GM18511 (cell line): Measurements from ENCODE around the gene PRR33.

ENCODE experiments used
- ATAC-seq: cut with Tn5 transposase; IDR thresholded peaks from one replicate; pipeline ENCODE4 v1.9.1; 2021; ENCODE audit warnings: mild to moderate bottlenecking, moderate library complexity; ENCODE audit not compliant: unreplicated experiment

The PRR33 gene

DNA sequence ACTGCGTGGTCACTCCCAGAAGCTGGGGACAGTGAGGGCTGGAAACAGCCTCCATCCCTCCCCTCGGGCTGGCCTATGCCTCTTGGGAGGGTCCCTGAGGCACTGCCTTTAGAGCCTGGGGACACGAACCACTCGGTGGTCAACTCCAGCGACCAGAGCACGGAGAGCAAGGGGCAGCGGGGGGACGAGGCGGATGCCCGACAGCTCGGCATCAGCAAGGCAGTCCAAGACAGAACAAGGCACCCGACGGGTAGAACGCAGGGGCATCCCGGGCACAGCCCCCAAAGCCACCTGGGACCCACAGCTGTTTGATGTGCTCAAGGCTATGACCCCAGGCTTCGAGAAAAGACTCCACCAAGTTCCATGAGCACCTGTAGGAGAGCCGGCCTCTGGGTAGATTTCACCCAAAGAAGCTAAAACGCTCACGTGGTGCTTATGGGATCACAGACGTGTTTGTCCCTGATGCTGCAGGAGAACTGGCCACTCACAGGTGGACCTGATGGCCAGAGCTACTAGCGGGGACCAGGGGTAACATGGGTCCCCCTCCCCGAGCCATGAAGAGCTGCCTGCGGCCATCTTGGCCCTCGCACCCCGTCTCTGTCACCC lies 39.3 kb downstream of the PRR33 start:
- ATAC-seq, result no peak

DNA sequence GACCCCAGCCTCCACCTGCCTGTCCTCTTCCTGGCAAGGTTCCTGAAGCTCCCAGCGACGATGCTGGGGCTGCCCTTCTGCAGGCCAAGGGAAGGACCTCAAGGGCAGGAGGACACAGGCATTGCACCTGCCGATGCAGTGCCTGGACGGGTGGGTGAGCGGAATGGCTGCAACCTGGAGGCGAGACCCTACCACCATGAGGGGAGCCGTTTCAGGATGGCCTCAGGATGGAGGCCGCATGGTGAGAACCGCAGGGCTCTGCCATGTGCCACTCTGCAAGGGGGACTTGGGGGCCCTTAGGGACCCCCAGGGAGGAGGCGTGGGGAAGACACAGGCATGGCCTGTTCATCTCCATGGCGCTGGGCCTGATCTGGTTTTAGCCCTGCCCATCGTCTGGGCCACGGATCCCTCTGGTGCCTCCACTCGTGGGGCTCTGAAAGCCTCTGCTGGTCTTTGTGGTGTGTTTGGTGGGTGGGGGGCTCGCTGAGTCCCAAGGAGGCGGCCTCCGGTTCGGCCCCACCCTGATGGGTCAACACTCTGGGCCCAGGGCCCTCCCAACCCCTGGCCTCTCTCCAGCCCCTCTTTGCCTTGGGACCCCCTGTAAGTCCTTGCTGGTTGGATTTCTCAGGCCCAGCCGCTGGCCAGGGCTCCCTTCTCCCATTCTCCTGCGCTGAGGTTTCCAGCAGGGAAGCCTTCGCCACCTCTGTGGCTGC lies 40.1 kb downstream of the PRR33 start:
- no peak for ATAC-seq

DNA sequence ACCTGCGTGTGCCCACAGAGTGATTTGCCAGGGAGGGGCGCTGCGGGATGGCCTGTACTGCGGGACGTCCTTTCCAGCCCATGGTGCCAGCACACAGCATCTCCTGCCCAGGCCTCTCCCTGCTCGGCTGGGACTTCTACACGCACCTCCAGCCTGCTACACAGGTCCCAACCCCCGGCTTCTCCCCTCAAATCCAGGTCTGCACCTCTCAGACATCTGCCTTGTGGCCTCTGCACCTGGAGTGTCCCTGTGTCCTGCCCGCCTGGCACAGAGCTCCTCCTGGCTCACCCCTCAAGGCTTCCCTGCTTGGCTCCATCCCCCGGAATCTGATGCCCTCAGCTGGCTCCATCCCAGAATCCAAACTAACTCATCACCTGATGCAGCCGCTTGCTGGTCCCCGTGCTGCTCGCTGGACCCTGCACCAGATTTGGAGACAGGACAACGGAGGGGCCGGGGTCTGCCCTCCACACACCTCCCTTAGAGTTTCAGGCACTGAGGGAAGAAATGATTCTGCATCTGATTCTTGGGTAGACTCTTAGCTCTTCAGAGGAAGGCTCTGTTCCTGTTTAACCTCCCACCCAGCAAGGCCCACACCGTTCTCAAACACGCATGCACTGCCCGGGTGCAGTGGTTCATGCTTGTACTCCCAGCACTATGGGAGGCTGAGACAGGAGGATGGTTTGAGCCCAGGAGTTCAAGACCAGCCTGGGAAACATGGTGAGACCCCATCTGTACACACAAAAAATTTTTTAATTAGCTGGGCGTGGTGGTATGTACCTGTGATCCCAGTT lies 42.9 kb downstream of the PRR33 start:
- ATAC-seq, result no peak

DNA sequence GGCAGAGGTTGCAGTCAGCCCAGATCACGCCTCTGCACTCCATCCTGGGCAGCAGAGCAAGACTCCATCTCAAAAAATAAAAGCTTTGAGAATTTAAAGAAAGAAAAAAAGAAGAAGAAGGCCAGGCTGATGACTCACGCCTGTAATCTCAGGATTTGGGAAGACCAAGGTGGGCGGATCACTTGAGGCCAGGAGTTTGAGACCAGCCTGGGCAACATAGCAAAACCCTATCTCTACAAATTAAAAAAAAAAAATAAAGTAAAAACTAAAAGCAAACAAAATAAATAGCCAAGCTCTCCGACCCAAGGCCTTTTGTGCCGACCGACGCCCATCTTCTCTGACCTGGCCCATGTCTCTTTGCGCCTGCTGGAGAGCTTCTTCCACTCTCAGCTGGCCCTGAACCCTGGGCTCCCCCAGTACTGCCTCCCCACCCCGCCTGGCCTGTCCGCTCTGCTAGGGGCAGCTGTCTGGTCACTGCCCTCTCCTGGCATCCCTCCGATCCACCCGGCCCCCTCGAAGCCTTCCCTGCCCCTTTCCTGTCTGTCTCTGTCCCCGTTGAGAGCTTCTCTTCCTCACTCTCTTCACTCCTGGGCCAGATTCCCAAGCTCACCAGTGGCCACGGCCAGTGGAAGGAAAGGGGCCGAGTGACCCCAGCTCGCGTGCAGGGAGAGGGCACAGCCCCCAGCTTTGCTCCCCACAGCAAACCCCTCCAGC lies 43.6 kb downstream of the PRR33 start:
- no peak for ATAC-seq

DNA sequence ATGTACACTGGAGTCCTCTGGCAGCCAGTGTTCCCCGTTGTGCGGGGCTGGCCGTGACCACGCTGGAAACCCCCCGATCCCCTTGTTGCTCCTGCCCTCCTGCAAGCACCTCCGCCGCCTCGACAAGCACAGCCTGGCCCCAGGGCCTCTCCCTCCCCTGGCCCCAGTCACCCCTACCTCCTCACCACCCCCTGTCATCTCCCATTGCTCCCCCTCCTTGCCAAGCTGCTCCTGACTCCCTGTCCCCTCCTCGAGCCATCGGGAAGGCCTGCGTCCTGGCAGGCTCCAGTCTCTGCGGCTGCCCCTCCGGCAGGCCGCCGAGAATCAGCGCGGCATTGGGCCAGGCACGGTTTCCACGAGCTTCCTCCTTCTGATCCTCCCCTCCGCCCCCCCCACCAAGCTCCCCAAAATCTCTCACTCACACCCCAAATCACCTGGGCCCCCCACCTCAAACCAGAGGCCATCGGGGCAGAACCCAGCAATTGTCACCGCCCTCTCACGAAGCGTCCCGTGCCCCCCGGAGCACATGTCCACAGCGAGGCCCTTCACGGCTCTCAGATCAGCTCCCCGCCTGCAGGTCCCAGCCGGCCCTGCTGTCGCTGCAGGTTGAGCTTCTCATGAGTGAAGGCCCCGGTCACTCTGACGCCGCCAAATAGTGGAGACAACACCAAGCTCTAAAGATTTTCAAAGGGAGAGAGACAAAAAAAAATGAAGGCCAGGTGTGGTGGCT lies 44.5 kb downstream of the PRR33 start:
- no peak for ATAC-seq

DNA sequence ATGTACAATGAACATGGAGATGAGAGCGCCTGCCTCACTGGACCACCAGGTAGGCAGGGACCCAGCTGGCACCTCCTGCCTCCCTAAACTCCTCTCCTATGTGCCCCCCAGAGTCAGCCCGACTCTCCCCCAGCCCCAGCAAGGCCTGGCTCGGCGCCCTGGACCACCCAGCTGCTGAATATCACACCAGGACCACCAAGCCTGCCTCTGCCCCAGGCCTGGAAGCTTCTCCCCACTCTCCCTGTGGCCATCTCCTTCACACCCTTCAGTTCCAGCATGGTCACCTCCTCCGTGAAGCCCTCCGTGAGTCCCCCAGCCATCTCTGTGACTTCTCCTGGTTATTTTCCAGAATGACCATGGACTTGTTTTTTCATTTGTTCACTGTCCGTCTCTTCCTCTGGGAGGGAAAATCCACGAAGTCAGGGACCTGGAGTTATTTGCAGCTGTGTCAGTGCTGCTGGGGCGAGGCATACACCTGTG lies 45.2 kb downstream of the PRR33 start:
- no peak for ATAC-seq

DNA sequence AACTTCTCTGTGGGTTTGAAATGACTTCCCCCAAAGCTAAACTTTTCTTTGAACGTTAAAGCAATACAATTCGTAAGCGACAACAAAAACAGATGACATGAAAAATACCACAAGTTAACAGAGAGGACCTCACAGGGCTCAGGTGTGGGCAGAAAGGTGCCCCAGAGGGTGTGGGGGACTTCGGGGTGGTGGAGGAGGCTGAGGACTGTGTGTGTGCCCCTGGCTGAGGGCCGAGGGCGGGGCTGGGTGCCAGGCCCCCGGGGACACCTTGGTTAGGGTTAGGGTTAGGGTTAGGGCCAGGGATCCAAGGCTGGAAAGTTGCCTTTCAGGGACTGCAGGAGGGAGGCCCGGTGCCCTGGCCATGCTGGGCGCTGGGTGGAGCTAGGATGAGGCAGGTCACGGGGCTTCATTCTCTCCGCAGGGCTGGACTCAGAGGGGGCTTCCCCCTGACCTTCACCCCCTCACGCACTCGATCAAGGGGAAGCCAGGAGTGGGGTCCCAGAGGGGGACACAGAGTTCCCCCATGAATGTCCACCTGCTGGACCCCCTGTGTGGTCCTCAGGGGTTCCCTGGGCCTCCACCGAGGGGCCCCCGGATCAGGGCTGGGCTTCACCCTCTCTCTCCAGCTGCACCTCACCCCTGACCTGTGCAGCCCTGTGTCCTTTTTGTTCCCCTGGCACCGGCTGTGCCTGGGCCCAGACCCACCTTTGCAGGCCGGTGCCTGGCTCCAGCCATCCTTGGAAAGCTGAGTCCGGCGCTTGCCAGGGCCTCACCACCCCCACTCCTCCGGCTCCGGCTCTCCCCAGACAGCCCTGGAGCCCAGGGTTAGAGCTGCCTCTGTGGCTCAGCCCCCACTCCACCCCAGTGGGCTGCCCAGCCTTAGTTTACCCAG lies 45.9 kb downstream of the PRR33 start:
- no peak for ATAC-seq

DNA sequence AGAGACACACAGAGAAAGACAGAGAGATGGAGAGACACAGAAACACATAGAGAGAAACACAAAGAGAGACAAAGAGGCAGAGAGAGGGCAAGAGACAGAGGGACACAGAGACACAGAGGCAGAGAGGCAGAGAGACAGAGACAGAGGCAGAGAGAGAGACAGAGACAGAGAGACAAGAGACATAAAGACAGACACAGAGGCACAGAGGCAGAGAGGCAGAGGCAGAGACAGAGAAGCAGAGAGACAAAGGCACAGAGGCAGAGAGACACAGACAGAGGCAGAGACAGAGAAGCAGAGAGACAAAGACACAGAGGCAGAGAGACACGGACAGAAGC lies 46.6 kb downstream of the PRR33 start:
- ATAC-seq, result no peak

DNA sequence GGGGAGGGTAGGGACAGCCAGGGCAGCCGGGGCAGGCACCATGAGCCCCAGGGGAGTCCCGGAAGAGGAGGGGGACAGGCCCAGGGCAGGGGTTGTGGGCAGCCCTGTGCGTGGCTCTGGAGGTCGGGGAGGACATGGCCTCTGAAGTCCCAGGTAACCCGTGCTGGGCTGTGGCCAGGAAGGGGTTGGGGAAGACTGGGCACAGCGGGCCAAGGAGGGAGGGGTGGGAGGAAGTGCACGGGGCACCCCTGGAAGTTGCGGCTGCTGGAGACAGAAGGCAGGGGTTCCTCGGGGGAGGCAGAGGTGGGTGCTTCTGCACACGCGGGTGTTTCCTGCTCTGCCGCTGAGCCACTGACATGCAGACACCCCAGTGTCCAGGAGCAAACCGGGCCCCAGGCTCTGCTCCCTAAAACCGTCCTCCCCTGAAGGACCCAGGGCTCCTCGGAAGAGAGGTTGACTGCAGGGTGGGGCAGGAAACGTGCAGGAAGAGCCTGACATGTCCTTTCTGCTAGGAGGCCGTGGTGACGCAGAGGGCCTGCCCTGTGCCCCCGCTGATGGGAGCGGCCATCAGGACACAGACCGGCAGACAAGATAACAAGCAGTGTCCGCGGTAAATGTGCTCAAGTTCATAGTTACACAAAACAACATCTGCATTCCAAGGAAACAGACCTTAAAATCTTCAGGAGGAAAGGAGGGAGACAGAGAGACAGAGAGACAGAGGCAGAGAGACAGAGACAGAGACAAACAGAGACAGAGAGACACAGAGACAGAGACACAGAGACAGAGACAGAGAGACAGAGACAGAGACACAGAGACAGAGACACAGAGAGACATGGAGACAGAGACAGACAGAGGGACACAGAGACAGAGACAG lies 47.2 kb downstream of the PRR33 start:
- ATAC-seq, result no peak

DNA sequence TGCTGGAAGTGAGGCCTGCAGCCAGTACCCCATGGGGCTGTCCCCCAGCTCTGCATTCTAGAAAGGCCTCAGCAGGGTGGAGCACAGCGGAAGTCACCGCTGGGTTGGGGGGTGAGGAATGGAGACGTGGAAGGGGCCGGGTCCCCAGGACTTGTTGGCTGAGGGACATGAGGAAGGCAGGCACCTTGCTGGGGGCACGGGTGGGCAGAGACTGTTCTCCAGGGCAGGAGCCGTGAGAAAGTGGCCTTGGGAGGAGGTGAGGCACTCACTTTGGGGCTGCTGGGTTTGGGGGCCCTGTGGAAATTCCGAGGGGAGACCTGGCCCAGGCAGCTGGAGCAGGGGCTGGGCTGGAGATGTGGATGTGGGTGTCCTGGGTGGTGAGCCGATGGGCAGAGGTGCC lies 47.9 kb downstream of the PRR33 start:
- ATAC-seq, result no peak

DNA sequence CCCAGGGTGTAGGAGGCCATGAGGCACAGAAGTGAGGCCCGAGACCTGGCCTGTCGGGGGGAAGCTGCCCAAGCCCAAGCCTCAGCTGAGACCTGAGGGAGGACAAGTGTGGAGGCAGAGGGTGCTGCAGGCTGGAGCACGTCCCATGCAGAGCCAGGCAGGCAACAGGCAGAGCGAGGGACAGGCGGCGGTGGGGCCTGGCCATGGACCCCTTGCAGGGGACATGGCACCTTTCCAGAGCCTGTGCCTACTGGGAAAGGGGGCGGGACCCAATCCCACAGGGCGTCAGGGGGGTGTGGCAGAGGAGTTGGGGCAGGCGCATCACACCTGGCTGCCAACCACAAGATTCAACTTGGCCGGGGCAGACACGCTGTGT lies 48.6 kb downstream of the PRR33 start:
- ATAC-seq, result no peak

DNA sequence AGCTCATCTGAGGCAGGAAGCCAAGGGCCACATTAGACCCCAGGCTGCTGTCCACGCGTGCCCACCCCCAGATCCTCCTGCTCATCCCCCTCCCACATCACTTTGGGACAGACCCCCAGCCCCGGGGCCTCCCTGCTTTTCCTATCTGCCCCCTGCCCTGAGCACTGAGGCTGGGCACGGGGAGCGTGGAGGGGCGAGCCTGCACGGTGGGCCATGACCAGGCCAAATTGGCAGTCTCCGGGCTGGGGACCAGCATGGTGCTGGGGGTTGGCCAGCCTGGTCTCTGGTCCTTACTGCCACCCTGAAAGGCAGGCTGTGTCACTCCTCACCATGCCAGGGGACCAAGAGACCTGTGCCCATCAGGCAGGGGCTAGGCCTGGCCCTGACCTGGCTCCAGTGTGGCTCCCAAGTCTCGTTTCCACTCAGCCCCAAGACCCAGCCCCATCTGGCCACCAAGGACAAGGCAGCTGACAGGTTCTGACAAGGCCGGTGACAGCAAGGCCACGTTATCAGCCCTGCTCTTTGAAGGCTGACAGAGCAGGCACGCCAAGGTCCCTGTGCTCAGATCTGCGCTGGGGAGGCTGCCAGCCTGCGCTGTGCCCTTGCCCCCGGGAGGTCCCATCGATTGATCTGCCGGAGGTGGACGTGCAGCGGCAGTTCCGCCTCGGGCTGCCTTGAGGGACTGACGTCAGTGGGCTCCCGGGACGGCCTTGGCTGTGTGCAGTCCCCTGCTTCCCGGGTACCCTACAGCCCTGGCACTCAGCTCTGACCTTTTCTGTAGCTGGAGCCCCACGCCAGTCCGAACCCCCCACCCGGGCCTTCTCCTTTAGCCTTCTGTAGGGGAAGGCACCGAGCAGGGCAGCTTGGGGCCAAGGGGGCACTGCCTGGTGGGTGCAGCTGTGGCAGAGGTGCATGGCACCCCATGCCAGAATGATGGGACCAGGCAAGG lies 49.3 kb downstream of the PRR33 start:
- no peak for ATAC-seq

DNA sequence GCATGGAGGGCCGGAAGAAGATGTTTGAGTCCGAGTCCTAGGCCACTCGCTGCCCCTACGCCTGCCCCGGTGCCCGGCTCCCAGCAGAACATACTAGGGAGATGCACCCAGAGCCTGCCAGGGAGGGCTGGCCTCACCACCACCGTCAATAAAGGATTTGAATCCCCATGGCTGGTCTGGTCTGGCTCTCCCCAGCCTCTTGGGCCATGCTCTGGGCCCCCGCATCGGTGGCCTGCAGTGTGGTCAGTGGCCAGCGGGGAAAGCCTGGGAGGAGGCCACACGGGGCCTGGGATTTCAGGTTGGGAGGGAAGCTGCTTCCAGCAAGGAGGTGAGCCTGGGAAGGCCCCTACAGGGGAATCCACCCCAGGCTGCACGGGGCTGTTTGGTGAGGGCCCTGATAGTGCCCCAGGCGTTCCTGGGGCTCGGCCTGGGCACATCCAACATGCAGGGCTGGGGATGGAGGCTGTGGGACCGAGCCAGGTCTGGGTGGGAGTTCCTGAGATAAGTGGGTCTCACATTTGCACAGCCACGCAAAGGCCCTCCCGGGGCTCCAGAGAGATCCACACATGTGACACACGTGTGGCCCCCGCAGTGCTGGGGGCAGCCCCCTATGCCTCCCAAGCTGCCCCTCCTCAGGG lies 50.1 kb downstream of the PRR33 start:
- no peak for ATAC-seq

DNA sequence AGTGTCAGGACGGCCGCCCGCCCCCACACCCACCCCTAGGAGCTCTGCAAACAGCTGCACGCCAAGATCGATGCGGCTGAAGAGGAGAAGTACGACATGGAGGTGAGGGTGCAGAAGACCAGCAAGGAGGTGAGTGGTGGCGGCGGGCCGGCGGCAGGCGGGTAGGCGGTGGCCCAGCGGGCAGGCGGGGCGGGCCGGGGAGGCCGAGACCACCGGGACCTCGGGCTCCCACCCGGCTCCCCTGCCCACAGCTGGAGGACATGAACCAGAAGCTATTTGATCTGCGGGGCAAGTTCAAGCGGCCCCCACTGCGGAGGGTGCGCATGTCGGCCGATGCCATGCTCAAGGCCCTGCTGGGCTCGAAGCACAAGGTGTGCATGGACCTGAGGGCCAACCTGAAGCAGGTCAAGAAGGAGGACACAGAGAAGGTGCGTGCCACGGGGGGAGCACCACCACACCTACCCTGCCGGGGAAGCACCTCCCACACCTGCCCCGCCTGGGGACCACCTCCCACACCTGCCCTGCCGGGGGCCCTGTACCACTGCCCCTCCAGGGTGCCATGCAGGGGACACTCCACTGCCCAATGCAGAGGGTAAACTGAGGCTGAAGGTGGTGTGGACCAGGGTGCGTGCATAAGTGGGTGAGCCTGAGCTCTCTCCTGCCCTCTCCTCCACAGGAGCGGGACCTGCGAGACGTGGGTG lies 50.8 kb downstream of the PRR33 start:
- no peak for ATAC-seq

DNA sequence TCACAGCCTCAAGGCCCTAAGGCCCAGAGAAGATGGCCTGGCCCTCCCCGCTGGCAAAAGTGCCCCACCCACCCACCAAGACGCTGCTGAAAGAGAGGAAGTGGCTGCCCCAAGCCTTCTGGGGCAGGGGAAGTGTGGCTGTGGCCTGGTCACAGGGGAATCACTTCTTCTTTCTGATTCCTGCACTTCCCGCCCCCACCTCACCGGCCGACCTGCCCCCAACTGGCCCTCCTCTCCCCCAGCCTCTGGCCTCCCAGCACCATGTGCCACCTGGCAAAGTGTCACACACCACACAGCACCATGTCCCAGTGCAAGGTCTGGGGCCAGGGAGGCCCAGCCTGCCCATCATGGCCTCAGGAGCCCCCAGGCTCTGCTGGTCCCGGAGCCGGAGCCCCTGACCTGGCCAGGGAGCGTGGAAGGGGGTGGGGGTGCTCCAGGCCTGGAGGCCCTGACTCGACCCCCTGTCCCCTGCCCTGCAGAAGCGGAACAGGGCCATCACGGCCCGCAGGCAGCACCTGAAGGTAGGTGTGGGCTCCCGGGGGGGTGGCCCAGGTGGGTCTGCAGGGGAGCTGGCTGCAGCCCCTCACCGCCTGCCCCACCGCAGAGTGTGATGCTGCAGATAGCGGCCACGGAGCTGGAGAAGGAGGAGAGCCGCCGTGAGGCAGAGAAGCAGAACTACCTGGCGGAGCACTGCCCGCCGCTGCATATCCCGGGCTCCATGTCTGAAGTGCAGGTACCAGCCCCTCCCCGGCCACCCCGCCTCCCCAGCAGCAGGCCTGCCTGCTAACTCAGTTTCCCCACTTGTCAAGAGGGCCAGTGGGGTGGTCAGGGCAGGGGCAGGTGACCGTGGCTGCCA lies 51.5 kb downstream of the PRR33 start:
- ATAC-seq, result peak; percentile 60
